AG10803 (cell line): Measurements from ENCODE around the gene L3MBTL2.

Experiments
- DNase-seq: peaks from one replicate; pipeline ENCODE4 v3.0.0; 2010; ENCODE audit warnings: low read depth
- H3K4me3 ChIP-seq: 2 replicates; pipeline ENCODE4 v1.5.1; 2011; ENCODE audit warnings: mild to moderate bottlenecking, low read length, control low read depth
- TF ChIP-seq, protein P1 (sequence below): conservative IDR thresholded peaks from 2 replicates; pipeline ENCODE4 v1.5.1; 2011; ENCODE audit warnings: mild to moderate bottlenecking, low read length, control low read depth, inconsistent platforms

The L3MBTL2 gene

DNA sequence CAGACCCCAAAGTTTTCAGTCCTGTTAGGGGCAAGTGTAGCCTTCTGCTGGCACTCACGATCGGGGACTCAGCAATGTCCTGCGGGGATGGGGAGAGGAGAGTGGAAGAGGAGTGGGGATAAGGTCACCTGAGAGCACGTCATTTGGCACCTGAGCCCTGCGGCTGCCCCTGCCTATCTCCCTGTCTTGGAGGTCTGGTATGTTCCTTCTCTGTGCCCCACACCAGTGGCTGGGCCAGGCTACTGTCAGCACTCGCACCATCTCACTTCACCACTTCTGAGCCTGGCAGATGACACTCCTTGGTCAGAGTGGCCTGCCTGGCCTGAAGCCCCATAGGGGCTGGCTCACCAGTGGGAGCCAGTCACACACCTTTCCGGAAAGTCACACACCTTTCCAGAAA is 55.8 kb downstream of the L3MBTL2 start:
- DNase-seq, result no peak
- TF ChIP-seq, protein P1, sequence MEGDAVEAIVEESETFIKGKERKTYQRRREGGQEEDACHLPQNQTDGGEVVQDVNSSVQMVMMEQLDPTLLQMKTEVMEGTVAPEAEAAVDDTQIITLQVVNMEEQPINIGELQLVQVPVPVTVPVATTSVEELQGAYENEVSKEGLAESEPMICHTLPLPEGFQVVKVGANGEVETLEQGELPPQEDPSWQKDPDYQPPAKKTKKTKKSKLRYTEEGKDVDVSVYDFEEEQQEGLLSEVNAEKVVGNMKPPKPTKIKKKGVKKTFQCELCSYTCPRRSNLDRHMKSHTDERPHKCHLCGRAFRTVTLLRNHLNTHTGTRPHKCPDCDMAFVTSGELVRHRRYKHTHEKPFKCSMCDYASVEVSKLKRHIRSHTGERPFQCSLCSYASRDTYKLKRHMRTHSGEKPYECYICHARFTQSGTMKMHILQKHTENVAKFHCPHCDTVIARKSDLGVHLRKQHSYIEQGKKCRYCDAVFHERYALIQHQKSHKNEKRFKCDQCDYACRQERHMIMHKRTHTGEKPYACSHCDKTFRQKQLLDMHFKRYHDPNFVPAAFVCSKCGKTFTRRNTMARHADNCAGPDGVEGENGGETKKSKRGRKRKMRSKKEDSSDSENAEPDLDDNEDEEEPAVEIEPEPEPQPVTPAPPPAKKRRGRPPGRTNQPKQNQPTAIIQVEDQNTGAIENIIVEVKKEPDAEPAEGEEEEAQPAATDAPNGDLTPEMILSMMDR, result no peak

DNA sequence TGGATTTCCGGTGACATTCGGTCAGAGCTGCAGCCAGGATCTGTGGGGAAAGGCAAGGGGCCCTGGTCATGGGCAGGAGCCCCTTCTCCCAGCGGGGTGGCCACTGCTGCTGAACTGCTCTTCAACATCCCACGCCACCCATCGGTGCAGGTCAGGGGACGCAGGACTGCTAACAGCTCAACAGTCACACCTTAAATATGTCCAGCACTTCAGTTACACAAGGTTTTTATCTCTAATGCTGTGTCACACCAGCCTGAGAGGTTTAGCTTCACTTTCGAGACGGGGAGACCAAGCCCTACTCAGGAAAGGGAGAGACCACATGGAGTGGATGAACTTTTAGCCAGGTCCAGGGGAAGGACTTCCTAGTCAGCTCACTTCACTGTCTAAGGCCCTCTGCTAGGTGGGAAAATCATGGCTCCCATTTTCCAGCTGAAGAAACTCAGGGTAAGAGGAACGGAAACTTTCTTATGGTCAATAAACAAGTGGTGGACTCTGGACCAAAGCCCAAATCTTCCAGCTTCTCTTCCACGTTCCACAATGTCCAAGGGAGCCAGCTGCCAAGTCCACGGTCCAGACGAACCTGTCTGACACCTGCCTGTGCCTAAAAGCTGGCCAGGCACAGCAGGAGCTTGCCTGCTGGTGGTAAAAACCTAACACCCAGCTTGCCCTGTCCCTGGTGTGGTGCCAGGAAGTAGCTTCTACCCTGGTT is 56.6 kb downstream of the L3MBTL2 start:
- DNase-seq, result no peak
- TF ChIP-seq, protein P1, result no peak
- H3K4me3 ChIP-seq, result no peak overlapping the region

More for the DNA sequence above, 55.8 kb downstream of the L3MBTL2 start:
- no peak overlapping the region for H3K4me3 ChIP-seq

DNA sequence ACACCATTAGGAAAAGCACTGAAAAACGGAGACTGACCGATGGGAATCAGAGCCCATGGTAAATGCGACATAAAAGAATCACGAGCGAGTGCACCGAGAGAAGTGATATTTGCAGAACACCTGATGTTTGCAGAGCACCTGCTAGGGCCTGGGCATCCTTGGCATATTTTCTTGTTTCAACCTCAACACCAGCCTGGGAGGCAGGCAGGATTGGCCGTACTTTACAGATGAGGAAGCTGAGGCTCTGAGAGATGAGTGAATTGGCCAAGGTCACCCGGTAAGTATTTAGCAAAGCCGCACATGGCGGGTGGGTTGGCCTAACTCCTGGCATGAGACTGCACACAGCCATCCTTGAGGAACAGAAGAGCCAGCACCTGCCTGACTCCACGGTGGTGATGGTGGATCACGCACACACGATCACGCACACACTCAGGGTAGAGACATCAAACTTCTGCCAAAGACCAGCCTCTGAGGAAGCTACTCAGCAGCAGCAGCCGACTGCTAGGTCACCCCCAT is 57.2 kb downstream of the L3MBTL2 start:
- TF ChIP-seq, protein P1, result no peak
- no peak overlapping the region for H3K4me3 ChIP-seq
- no peak for DNase-seq

DNA sequence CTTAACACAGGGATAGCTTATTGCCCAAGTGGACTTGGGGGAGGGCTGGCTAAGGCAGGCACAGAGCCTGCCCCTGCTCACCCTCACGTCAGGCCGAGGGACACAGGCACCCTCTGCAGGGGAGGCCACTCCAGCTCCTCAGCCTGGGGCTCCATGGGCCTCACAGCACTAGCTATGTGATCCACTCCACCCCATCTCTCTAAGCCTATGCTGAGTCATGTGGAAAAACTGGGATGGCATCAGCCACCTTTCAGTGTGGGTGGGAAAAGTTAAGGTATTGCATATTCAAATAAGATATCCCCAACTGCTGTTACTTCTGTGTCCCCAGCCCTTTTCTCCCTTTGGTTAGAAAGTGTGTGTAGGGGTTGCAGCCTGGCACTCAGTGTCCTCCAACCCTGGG is 58.6 kb downstream of the L3MBTL2 start:
- no peak for DNase-seq
- TF ChIP-seq, protein P1, result no peak
- no peak overlapping the region for H3K4me3 ChIP-seq

DNA sequence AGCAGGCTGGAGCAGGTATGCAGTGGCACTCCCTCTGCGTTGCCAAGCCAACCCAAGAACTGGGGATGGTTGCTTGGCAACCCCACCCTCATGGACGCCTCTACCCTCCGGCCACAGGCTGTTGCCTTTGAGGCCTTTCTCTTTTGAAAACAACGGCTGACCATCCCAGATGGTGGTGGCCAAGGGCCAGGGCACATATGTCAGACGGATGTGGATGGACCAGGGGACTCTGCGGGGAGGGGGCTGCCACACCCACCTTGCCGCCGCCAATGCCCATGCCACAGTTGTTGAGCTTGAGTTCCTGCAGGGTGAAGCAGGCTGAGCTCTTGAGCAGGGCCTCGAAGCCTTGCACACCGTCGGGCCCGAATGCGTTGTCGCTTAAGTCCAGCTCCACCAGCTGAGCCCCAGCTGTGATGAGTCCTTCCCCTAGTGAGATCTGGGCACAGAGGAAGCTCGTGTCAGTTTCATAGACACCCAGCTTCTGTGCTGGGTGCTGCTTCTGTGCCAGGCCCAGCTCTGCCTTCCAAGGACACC is 59.4 kb downstream of the L3MBTL2 start:
- no peak overlapping the region for H3K4me3 ChIP-seq
- no peak for DNase-seq
- TF ChIP-seq, protein P1, result no peak

DNA sequence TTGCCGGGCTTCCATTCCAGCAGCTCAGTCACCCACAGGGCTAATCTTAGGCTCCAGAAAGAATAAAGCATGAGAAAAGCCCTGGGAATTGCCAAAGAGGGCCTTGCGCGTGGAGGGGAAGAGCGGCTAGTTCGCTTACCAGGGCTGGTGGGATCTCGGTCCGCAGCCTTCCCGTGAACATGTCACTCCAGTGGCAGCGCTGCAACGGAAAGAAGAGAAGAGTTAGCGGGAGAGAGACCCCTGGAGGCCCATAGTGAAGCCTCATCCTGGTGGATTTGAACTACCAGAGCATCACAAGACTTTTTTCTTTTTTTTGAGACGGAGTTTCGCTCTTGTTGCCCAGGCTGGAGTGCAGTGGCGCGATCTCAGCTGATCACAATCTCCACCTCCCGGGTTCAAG is 62.8 kb downstream of the L3MBTL2 start:
- TF ChIP-seq, protein P1, result no peak
- no peak overlapping the region for H3K4me3 ChIP-seq
- no peak for DNase-seq

DNA sequence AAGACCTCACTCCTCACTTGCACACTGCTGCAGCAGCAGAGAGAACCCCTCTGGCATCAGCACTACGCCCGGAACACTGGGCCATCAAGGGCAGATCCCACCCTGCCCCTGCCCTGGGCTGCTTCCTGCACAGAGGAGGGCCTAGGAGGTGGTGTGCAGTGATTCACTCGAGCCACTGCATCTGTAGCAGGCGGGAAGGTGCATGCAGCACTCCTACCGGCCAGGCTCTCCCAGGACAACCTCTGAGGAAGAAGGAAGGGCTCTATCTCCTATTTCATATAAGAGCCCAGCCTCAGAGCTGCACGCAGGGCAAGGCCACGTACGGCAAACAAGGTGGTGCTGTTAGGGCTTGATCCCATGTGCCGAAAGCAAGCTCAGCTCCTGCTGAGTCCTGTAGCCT is 66.7 kb downstream of the L3MBTL2 start:
- no peak overlapping the region for H3K4me3 ChIP-seq
- TF ChIP-seq, protein P1, result no peak
- no peak for DNase-seq
